ENCODE data around the gene KAZN.
A peak's percentile ranks its signal among the peaks of the same experiment; 100 is the strongest.

KAZN gene

DNA sequence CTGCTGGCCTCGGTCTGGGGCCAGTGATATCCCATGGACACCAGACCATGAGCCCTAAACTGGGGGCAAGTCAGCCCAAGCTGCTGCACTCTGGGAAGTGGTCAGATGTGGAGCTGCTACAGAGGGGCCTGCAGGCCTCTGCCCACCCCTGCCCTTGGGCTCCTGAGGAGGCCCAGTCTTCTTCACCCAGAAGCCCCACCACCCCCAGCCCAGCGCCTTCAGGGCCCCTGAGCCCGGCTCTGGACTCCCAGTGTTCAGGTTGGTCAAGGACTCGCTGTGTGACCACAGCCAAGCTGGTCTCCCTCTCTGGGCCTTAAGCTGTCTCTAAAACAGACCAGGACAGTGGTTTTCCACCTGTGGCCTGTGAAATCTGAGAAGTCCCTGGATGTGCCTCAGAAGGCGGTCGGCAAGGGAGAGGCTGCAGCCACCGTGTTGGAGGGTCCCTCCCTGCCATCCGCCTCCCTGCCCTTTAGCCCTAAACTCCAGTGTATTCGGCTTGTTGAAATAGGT, 475.4 kb downstream of the KAZN start:
- no peak for DNase-seq

DNA sequence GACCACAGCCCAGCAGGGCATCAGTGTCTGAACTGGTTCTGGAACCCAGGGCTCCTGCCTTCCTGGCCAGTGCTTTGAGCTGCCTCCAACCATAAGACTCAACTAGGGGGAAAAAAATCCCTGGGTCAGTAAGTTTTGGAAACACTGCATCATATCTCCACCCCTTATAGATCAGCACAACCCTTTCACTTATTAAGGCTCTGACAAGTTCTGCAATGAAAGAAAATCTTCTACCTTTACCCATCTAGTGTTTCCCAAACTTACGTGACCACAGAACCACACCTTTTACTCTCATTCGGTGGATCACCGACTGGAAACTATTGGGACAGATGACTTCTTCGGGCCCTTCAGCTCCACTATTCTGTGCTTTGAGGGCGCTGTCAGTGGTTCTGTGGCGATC, 476.7 kb downstream of the KAZN start:
- DNase-seq = no peak

DNA sequence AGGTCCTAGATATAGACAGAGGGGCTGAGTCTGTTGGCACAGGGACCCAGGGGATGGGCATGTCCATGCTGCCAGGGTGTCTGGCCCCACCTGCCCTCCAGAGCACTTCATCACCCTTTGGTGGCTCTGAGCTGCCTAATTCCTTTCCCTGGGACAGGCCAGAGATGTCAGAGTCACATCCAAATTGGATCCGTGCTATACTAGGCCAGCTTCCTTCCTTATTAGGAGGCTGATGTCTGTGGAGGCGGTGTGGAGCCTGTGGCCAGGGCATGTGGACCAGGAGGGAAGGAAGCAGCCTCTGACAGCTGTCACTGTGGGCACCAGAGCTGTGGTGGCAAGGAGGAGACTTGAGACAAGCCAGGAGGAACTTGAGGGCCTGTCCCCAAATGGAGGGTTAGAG, 477.3 kb downstream of the KAZN start:
- DNase-seq = no peak

DNA sequence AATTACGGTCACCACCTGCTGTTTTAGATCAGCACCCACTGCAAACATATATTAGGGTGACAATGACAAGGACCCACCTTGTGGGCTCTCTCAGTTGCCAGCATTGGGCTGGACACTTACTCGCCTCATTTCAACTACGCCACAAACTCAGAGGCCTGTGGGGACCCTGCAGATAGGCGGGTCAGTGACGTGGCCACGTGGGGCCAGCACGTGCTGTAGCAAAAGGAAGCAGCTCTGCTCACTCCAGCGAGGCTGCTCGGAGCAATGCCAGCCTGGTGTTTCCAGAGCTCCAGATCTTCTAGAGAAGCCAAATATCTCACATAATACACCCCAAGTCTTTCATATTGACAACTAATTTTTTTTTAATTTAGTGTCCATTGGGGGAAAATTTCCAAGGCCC, 478.3 kb downstream of the KAZN start:
- DNase-seq = no peak

DNA sequence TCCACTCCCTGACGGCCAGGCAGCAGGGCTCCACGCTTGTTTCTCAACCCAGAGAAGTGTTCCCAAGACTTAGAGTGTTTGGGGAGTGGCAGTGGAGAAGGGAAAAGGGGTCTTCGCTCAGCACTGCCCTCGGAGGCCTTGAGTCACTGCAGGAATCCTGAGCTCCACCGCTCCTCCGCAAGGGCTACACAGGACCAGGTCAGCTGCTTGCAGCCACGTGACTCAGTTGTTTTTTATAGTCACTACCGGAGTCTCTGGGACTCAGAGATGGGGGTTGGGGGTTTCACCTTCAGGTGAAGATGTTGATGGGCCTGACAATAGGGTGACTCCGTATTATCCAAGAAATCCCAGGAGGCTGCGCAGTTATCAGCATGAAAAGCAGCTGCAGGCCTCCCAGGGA, 478.9 kb downstream of the KAZN start:
- DNase-seq = no peak

DNA sequence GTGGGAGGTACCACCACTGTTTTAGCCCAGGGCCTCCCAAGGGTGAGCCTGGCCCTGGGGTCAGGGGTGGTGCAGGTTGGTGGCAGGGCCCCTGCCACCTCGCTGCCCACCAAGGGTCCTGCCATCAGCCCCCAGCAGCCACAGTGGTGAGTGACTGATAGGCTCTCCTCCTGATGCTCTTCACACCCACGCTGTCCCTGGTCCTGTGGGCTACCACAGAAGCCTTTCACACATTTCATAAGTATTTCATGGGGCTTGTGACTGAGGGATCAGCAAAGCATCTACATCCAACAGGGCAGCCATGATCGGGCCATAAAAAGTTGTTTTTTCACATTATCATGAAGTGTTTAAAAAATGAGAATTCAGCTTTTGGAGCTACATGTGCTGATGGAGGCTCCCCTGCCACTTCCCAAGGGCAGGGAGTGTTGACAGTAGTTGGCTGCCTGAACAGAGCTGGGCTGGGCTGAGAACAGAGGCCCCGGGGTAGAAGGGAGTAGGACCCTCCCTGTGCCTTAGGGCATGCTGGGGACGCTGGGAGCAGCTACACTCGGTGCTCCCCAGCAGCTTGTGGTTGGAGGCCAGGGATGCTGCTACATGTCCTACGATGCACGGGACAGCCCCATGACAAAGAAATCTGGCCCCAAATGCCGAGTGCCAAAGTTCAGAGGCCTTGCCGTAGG, 482.0 kb downstream of the KAZN start:
- no peak for DNase-seq

DNA sequence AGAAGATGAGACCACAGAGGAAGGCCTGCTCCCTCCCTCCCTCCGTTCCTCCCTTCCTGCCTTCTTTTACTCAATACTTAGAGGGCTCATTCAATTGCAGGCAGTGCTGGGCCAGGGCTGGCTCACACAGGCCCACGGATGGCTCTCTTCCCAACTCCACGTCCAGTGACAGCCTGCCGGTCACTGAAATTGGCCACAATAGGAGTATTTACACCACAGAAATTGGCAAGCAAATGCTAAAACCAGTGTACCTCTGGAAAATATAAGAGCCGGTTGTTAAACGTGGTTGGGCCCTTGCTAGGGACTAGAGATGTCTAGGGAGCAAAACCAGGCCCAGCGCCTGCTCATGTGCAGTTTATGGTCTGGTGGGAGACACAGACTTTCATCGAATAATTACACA, 482.6 kb downstream of the KAZN start:
- no peak for DNase-seq

DNA sequence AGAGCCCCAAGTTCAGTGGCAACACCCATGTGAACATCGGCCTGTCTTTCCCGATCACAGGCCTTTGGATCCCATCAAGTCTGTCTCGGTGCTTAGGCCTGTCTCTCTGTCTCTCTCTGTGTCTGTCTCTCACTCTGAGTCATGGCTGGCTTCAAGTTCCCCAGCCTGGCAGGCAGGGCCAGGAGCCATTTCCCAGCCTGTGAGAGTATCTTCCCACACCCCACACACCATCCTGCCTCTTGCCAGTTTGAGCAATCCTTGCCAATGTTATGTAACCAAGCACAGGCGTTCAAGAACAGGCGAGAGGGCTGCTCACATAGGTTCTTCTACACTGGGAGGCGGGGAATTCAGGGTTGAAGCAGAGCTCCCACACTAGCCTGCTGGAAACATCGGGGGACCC, 485.1 kb downstream of the KAZN start:
- no peak for DNase-seq

DNA sequence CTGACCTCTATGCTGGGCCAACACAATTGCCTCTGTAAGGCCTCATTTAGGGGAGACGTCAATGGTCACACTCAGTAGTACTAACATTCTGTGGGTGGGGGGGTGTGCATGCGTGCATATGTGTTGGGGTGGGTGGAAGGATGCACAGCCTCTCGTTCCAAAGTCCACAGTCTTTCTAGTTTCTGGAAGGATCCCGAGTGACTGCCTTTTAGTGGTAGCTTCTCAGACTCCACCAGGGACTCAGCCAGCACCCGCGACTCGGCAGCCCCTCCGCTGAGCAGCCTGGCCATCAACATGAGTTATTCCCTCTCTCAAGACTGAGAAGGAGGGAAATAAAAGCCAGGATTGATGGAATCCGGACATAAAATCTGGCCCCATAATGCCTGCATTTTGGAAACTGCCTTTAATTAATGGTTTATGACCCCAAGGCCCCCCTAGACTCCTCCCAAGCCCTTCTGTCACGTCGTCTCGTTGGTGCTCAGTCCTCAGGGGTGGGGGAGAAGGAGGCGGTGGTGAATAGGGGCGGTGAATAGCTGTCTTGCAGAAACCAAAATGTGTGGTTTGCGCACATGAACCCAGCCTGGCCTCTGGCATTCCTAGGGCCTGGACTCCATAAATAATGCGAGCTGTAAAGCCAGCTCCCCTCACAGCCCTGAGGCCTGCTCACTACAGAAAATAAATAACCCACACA, 489.9 kb downstream of the KAZN start:
- DNase-seq = no peak

DNA sequence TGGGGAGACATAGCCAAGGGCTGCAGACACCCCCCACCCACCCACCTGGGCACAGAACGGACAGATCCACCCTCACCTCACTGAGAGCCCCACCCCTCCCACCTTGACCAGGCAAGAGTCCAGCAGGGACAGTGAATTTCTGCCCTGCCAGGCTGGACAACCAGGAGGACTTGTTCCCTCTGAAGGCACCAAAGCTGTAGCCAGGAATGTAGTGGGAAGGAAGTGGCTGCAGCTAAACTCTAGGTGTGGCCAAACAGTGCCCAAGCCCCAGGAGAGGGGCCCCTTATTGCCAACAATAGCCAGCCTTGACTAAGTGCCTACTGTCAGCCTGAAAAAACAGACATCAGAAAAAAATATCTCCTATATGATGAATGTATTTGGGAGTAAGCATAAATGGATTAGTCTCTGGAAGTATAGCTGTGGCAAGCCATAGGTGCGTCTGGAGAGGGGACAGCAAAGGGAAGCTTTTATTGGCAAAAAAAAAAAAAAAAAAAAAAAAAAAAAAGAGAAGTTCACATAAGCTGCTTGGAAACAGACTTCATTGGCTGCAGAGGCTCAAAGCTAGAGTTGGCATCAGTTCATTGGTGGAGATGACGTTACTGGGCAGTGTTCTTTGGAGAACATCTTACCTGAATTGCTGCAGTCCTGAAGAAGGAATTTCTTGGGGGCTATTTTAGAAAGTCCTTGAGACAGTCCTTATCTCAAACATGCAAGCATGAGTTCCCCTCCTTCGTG, 490.9 kb downstream of the KAZN start:
- no peak for DNase-seq

DNA sequence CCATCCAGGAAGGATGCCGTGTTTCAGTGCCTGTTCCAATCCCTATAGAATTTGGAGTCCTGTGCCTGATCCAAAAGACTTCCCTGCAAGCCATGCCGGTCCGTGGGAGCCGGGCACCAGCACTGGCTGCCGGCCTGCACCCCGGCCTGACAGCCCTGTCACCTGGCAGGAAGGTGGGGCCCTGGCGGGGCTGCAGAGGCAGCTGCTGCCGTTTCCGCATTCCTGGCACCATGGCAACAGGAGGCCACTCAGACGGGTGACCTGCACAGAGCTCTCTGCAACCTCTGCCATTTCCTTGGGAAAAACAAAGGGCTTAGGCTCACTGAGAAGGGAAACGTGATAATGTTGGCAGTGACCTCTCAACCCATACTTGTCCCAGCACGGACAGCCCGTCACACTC, 491.9 kb downstream of the KAZN start:
- DNase-seq = no peak

DNA sequence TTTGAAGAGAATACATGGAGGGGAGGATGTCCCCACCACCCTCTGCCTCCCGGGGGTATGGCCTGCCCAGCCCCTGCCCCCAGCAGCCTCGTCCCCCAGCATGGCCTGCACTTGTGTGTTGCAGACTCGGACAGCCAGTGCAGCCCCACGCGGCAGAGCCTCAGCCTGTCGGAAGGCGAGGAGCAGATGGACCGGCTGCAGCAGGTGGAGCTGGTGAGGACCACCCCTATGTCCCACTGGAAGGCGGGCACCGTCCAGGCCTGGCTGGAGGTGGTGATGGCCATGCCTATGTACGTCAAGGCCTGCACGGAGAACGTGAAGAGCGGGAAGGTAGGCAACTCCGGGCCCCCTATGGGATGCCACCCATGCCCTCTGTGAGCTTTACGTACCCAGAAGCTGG, 495.6 kb downstream of the KAZN start:
- no peak for DNase-seq

DNA sequence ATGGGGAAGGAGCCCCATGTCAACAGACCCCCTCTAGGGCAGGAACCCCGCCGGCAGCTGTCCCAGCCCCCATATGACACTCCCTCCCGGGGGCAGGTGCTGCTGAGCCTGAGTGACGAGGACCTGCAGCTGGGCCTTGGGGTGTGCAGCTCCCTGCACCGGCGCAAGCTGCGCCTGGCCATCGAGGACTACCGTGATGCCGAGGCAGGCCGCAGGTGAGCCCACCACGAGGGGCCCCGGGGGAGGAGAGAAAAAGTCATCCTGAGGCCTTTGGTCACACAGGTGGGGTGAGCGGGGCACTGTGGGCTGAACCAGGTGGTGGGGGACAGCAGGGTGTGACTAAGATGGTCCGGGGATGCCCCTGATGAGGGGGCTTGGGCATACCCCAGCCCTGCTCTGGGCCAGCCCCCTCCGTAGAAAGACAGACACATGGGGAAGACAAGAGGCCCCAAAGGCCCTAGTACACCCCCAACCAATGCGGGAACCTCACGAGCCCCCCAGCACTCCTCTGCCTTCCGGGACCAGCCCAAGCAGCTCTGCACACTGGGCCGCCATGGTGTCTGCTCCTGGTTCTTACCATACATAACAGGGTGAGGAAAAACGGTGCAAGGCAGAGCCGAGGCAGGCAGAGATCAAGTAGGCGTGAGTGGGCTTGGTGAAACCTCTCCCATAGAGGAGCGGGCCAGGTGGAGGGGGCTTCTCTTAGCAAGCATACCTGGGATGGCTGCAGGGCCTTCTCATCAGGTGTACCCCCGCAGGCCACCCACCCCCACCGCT, 496.4 kb downstream of the KAZN start:
- DNase-seq = no peak

DNA sequence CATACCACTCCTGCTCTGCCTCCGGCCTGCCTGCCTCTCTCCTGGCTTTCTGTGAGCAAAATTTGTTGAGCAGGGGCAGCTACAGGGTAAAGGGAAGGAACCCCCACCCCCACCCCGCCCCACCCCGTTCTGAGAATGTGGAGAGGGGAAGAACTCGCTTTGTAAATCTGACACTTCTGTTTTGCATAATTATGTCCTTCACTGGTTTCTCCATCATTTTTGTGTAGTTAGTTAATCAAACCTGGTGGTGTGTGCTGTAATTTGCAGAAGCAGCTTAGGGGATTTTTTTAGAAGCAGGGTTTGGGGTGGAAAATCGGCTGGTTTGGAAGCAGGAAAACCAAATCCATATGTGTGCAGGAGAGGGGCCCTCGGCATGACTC, 497.0 kb downstream of the KAZN start:
- DNase-seq = no peak

DNA sequence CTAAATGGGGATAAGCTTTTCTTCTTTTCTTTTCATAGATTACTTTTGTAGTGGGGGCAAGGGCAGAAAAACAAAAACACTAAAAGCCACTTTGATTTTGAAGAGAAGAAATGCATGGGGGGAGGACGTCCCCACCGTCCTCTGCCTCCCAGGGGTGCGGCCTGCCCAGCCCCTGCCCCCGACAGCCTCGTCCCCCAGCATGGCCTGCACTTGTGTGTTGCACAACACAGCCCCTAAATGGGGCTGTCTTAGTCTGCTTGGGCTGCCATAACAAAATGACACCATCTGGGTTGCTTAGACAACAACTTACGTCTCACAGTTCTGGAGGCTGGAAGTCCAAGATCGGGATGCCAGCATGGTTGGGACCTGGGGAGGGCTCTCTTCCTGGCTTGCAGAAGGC, 497.8 kb downstream of the KAZN start:
- DNase-seq = no peak

DNA sequence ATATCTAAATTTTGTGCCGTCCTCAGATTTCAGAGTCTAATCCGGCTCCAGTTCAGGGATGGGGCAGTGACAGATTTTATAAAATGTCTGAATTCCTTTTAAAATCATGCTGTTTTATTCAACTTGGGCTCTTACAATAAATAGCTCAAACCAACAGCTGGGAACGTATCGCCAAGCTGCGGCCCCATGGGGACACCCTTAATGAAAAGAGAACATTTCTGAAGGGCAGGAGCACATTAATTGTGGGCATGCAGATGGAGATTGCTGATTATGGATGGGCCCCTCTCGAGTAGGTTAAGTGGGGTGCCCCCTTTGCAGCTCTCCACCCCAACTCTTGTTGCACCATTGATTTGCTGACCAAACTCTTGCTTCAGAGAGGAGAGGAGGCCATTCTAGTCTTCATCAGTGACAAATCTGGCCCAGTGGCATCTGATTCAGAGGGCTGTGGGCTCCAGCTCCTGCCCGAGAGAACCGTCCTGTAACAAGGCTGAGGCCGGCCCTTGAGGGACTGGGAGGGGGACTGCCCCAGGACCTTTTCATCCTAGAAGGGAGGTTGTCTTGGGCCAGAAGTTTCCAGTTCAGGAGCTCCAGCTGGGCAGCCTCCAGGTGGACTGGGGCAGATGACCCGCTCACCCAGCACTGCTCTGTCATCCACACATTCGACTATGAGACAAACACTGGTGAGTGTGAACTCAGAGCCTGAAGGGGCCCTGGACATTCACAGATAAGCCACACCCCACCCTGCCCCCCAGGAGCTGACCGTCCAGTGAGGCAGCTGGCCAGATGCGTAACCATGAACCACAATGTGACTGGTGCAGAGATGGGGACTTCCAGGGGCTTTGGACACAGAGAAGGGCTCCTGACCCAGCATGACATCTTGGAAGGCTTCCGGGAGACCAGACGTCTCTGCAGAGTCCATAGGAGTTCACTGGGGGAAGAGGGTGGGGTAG, 500.0 kb downstream of the KAZN start:
- DNase-seq = no peak

DNA sequence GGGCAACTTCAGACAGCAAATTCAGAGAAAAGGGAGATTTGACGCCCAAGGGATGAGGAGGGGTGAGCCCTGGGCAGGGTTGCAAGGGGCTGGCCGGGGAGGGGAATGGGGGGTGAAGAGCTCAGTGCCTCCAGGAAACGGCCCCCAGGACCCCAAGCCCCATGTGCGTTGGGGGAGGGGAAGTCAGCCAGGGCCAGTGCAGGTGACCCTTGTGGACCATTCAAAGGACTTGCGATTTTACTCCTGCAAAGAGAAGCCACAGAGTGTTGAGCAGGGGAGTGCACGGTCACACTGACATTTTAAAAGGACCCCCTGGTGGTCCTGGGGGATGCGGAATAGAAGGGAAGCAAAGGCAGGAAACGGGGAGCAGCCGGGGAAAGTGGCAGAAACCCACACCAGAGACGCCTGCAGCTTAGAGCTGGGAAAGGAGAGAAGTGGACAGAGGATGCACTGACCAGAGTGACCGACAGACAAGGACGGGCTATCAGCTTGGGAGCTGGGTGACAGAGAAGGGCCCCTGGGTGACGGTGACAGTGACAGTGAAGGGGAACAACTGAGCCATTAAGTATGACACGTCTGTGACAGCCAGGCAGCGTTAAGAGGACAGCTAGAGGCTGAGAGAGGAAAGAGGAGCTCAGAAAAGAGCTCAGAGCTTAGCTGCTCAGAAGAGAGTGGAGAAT, 501.1 kb downstream of the KAZN start:
- no peak for DNase-seq

DNA sequence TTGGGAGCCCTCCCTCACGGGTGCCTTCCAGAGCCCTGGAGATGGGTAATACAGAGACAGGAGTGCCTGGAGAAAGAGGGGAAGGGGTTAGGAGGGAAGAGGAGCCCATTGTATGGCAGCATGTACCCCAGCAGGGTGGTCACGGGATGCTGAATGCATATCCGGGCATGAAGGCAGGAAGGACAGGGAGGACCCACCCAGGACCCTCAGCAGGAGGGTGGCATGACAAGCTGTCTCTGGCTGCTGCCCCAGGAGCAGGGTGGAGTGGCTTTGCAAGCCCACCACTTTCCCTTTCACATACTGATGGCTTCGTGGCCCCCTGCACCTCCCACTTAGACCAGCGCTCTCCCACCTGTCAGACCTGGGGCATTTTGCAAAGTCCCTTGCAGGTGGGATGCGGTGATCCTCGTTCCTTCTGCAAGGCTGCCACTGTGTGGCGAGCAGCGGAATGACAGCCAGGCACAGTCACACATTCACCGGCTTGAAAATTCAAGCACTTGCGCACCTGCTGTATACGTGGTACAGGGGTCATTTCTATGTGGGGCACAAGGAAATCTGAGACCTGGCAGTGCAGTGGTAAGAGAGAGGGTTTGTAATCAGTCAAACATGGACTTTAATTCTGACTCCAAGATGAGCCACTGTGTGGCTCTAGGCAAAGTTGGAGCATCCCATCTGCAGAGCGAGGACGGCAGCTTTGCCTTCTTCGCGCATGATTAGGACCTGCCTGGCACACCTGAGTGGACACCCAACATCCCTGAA, 501.8 kb downstream of the KAZN start:
- DNase-seq = peak; percentile 50

DNA sequence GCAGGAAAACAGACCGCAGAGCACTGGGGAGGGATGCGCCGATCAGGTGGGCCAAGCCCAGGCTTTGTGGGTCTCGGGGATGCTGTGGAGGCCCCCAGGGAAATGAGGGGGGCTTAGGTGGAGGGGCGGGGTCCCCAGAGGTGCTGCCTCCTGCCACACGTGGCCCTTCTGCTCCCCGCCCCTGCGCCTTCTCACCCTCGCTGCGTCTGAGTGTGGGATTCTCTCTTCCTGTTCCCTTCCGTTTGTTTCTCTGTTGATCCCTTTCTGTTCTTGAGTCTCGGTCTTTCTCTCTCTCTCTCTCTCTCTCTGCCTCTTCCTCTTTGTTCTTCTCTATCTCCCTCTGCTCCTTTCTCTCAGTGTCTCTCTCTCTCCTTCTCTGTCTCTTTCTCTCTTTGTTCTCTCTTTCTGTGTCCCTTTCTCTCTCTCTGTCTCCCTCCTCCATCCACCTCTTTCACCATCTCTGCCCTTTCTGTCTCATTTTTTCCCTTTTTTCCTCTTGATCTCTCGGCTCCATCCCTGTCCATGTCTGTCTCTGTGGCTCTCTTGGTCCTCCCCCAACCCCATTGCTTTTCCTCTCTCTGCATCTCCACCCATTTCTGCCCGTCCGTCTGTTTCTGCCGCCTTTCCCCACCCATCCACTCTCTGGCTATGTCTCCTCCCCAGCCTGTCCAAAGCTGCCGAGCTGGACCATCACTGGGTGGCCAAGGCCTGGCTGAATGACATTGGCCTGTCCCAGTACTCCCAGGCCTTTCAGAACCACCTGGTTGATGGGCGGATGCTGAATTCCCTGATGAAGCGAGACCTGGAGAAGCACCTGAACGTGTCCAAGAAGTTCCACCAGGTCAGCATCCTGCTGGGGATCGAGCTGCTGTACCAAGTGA, 502.6 kb downstream of the KAZN start:
- DNase-seq = no peak

DNA sequence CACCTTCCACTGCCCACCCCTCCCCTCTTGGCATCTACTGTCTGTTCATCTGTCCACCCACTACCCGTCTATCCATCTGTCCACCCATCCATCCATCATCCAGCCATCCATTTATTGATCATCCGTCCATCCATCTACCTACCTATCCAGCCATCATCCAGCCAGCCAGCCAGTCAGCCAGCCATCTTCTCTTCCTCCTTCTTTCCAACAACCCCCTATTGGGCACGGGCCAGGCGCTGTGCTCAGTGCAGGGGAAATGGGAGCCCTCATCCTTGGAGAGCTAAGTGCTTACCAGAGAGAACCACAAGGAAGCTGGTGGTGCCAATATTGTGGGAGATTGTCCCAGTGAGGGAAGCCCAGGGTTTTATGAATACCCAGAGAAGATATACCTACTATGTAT, 503.3 kb downstream of the KAZN start:
- no peak for DNase-seq

All from activated gamma-delta T cell treated with Interleukin-2 at 50 U/mL for 16 hours (primary cell).